H9 (cell line): ENCODE measurements around the gene CPLX1. TPM values are rescaled to one million over a fixed set of nuclear protein-coding genes. Genes with fewer than 3 reads are reported as not detected.

Experiments
- DNase-seq: peaks from one replicate; pipeline ENCODE4 v3.0.0-alpha.2; 2017
- H2AFZ ChIP-seq: one replicate; pipeline ENCODE4 v1.6.1; 2013; ENCODE audit warnings: mild to moderate bottlenecking, low read length, control low read depth, moderate library complexity
- H2AK5ac ChIP-seq: 2 replicates; pipeline ENCODE4 v1.6.1; 2013; ENCODE audit warnings: low read length, control low read depth, mixed read lengths; ENCODE audit not compliant: insufficient read length
- H2BK120ac ChIP-seq: one replicate; pipeline ENCODE4 v1.6.1; 2013; ENCODE audit warnings: low read depth, mild to moderate bottlenecking, low read length, control low read depth, inconsistent platforms; ENCODE audit not compliant: poor library complexity, severe bottlenecking
- H2BK12ac ChIP-seq: 2 replicates; pipeline ENCODE4 v1.6.1; 2013; ENCODE audit warnings: low read length, control low read depth, mixed read lengths, low read depth; ENCODE audit not compliant: insufficient read length
- H2BK15ac ChIP-seq: 2 replicates; pipeline ENCODE4 v1.6.1; 2013; ENCODE audit warnings: low read depth, low read length, control low read depth
- H2BK20ac ChIP-seq: one replicate; pipeline ENCODE4 v1.6.1; 2013; ENCODE audit warnings: low read depth, mild to moderate bottlenecking, low read length, control low read depth, inconsistent platforms; ENCODE audit not compliant: poor library complexity, severe bottlenecking
- H2BK5ac ChIP-seq: 2 replicates; pipeline ENCODE4 v1.6.1; 2013; ENCODE audit warnings: low read length, control low read depth, mixed read lengths; ENCODE audit not compliant: insufficient read length
- H3K14ac ChIP-seq: 2 replicates; pipeline ENCODE4 v1.6.1; 2013; ENCODE audit warnings: low read length, control low read depth; ENCODE audit not compliant: insufficient read depth
- H3K18ac ChIP-seq: 2 replicates; pipeline ENCODE4 v1.6.1; 2013; ENCODE audit warnings: low read depth, mild to moderate bottlenecking, mixed read lengths, low read length, control low read depth; ENCODE audit not compliant: insufficient read length
- H3K23ac ChIP-seq: 2 replicates; pipeline ENCODE4 v1.6.1; 2013; ENCODE audit warnings: low read length, control low read depth, mixed read lengths, low read depth; ENCODE audit not compliant: insufficient read length
- H3K23me2 ChIP-seq: 2 replicates; pipeline ENCODE4 v1.6.1; 2013; ENCODE audit warnings: low read depth, mild to moderate bottlenecking, mixed read lengths, low read length, control low read depth; ENCODE audit not compliant: insufficient read length, poor library complexity, severe bottlenecking
- H3K27ac ChIP-seq: 2 replicates; pipeline ENCODE4 v1.5.1; 2013; ENCODE audit warnings: low read length, control low read depth, mixed read lengths, low read depth; ENCODE audit not compliant: insufficient read length
- H3K27me3 ChIP-seq: 2 replicates; pipeline ENCODE4 v1.6.1; 2013; ENCODE audit warnings: low read length, control low read depth, inconsistent platforms; ENCODE audit not compliant: insufficient read depth
- H3K4ac ChIP-seq: 2 replicates; pipeline ENCODE4 v1.6.1; 2013; ENCODE audit warnings: low read depth, mild to moderate bottlenecking, control low read depth, inconsistent platforms, low read length, moderate library complexity
- H3K4me1 ChIP-seq: 2 replicates; pipeline ENCODE4 v1.6.1; 2013; ENCODE audit warnings: low read length, control low read depth, inconsistent platforms; ENCODE audit not compliant: insufficient read depth
- H3K4me2 ChIP-seq: 2 replicates; pipeline ENCODE4 v1.6.1; 2013; ENCODE audit warnings: low read length, control low read depth, mixed read lengths; ENCODE audit not compliant: insufficient read length, insufficient read depth
- H3K56ac ChIP-seq: 2 replicates; pipeline ENCODE4 v1.6.1; 2013; ENCODE audit warnings: low read depth, mild to moderate bottlenecking, mixed read lengths, low read length, control low read depth; ENCODE audit not compliant: insufficient read length
- H3K79me1 ChIP-seq: 2 replicates; pipeline ENCODE4 v1.6.1; 2013; ENCODE audit warnings: low read depth, mild to moderate bottlenecking, moderate library complexity, low read length, control low read depth, inconsistent platforms; ENCODE audit not compliant: insufficient read depth, poor library complexity, severe bottlenecking
- H3K79me2 ChIP-seq: 2 replicates; pipeline ENCODE4 v1.6.1; 2013; ENCODE audit warnings: low read length, control low read depth, inconsistent platforms; ENCODE audit not compliant: insufficient read depth
- H3K9ac ChIP-seq: 2 replicates; pipeline ENCODE4 v1.6.1; 2013; ENCODE audit warnings: low read length, control low read depth, mixed read lengths; ENCODE audit not compliant: insufficient read length; ENCODE audit errors: extremely low read depth
- H3K9me3 ChIP-seq: one replicate; pipeline ENCODE4 v1.6.1; 2013; ENCODE audit warnings: low read depth, low read length, inconsistent platforms; ENCODE audit not compliant: control insufficient read depth
- H3T11ph ChIP-seq: one replicate; pipeline ENCODE4 v1.6.1; 2013; ENCODE audit warnings: mild to moderate bottlenecking, low read length, control low read depth, inconsistent platforms
- H4K20me1 ChIP-seq: one replicate; pipeline ENCODE4 v1.6.1; 2013; ENCODE audit not compliant: control insufficient read depth, insufficient read length, insufficient read depth
- H4K5ac ChIP-seq: 2 replicates; pipeline ENCODE4 v1.6.1; 2013; ENCODE audit warnings: low read depth, mild to moderate bottlenecking, mixed read lengths, low read length, control low read depth; ENCODE audit not compliant: insufficient read length
- H4K8ac ChIP-seq: replicated peaks from 2 replicates; pipeline ENCODE4 v1.6.1; 2013; ENCODE audit warnings: low read length, control low read depth, mixed read lengths, low read depth; ENCODE audit not compliant: insufficient read length
- H4K91ac ChIP-seq: 2 replicates; pipeline ENCODE4 v1.6.1; 2013; ENCODE audit warnings: low read depth, mild to moderate bottlenecking, moderate library complexity, mixed read lengths, low read length, control low read depth; ENCODE audit not compliant: insufficient read length
- H3K27ac Mint-ChIP-seq, 3 experiments: 2 replicates in 2 of 3; 3 replicates in 1 of 3; pipeline ENCODE4 v1.8.0; 2020 to 2021; ENCODE audit warnings: mixed read lengths in 3 of 3, mild to moderate bottlenecking in 1 of 3, moderate library complexity in 1 of 3
- H3K27me3 Mint-ChIP-seq: 2 replicates; pipeline ENCODE4 v1.8.0; 2021; ENCODE audit warnings: low read depth, mild to moderate bottlenecking, moderate library complexity, mixed read lengths
- H3K36me3 Mint-ChIP-seq, 3 experiments: 2 replicates in 2 of 3; 3 replicates in 1 of 3; pipeline ENCODE4 v1.8.0; 2020 to 2021; ENCODE audit warnings: low read depth in 3 of 3, mixed read lengths in 3 of 3; ENCODE audit not compliant: insufficient read depth in 1 of 3
- H3K4me1 Mint-ChIP-seq, 2 experiments: 2 replicates each; pipeline ENCODE4 v1.8.0; 2020; ENCODE audit warnings: mixed read lengths in 2 of 2
- H3K4me3 Mint-ChIP-seq, 2 experiments: 2 replicates in 1 of 2; 3 replicates in 1 of 2; pipeline ENCODE4 v1.8.0; 2020 to 2021; ENCODE audit warnings: mild to moderate bottlenecking in 2 of 2, mixed read lengths in 2 of 2, moderate library complexity in 1 of 2
- H3K9me3 Mint-ChIP-seq, 2 experiments: 2 replicates in 1 of 2; 3 replicates in 1 of 2; pipeline ENCODE4 v1.8.0; 2020; ENCODE audit warnings: mild to moderate bottlenecking in 2 of 2, mixed read lengths in 2 of 2, moderate library complexity in 1 of 2
- WGBS: extraction: QIAGEN DNeasy Blood & Tissue Kit; methylation state at CpG from one replicate; pipeline ENCODE4 v1.1.7; 2013; ENCODE audit warnings: missing lambda C conversion rate, low lambda C conversion rate, mixed read lengths; ENCODE audit not compliant: insufficient read length; ENCODE audit errors: extremely low coverage; 5-methylcytosine and 5-hydroxymethylcytosine counted together
- total RNA-seq: library from RNA; stranded (reverse); gene quantifications from 2 replicates; pipeline ENCODE4 v1.2.1, GENCODE V29; 2021
- TF ChIP-seq, protein P1 (sequence below): fragments of 200-600 bp; sonication (generic); conservative IDR thresholded peaks from 3 replicates; pipeline ENCODE4 v1.8.0; 2021; ENCODE audit warnings: antibody characterized with exemption, mild to moderate bottlenecking

The CPLX1 gene
- total RNA-seq, 1 experiment from 2014 or later: 0.90 TPM

DNA sequence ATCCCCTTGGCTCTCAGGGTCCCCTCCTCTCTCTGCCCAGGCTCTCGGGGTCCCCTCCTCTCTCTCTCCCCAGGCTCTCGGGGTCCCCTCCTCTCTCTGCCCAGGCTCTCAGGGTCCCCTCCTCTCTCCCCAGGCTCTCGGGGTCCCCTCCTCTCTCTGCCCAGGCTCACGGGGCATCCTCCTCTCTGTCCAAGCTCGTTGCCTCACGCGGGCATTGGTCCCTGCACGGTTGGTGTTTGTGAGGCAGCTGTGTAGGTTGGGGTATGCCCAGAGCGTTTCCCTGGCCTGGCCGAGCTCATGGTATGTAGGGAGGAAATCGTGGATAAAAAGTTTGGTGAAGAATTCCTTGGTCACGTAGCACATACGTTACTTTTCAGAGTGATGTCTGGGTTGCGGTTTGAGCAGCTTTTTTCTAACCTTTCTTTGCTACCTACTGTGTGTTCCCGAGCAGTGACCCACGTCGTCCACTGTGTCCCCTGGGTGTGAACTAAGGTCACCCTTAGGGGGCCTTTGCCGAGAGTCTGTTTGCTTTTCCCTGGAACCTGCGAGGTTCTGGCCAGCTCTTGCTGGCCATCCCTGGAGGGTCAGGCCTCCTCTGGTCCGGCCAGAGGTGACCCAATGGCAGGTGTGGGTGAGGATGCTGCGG is 83.7 kb downstream of the CPLX1 start:
- H3K4me1 ChIP-seq: no peaks in the 10 kb centered on the region
- H3K4me2 ChIP-seq: no peak overlapping the region
- H4K20me1 ChIP-seq: no peaks in the 10 kb centered on the region
- H2BK20ac ChIP-seq: no peak overlapping the region
- Mint-ChIP-seq H3K4me3 (no peak overlapping the region), H3K9me3 (peaks cover 2 to 3% of the 10 kb centered on the region in 2 experiments; a peak in 3 of 5 replicates), H3K4me1 (no peaks in the 10 kb centered on the region), H3K27me3 (no peaks in the 10 kb centered on the region), H3K36me3 (peaks cover 21 to 54% (median 44%) of the 10 kb centered on the region in 3 experiments), H3K27ac (peak overlapping the region in 2 of 3 experiments; percentile 27 to 76; a peak in 3 of 7 replicates)
- H3K4ac ChIP-seq: no peak overlapping the region
- H4K91ac ChIP-seq: no peak overlapping the region
- no peak overlapping the region for H2BK120ac ChIP-seq
- H2BK12ac ChIP-seq: no peak overlapping the region
- H3K23me2 ChIP-seq: peaks cover 2% of the 10 kb centered on the region
- H3K27me3 ChIP-seq: no peaks in the 10 kb centered on the region
- no peak overlapping the region for H3K23ac ChIP-seq
- WGBS: no CpG with 5 or more reads among the region's 21 CpGs
- H2AK5ac ChIP-seq: no peak overlapping the region
- no peak overlapping the region for H2BK15ac ChIP-seq
- H3K79me1 ChIP-seq: no peaks in the 10 kb centered on the region
- H3K18ac ChIP-seq: no peak overlapping the region
- H3K9ac ChIP-seq: no peak overlapping the region
- H3K14ac ChIP-seq: no peak overlapping the region
- no peak overlapping the region for H4K5ac ChIP-seq
- no peaks in the 10 kb centered on the region; the same call in 1 of the 2 replicates for H3K79me2 ChIP-seq
- H2AFZ ChIP-seq: no peak overlapping the region
- no peak overlapping the region for H3K56ac ChIP-seq
- no peak overlapping the region for H4K8ac ChIP-seq
- DNase-seq: no peak
- no peak overlapping the region for H3K27ac ChIP-seq
- TF ChIP-seq, protein P1, sequence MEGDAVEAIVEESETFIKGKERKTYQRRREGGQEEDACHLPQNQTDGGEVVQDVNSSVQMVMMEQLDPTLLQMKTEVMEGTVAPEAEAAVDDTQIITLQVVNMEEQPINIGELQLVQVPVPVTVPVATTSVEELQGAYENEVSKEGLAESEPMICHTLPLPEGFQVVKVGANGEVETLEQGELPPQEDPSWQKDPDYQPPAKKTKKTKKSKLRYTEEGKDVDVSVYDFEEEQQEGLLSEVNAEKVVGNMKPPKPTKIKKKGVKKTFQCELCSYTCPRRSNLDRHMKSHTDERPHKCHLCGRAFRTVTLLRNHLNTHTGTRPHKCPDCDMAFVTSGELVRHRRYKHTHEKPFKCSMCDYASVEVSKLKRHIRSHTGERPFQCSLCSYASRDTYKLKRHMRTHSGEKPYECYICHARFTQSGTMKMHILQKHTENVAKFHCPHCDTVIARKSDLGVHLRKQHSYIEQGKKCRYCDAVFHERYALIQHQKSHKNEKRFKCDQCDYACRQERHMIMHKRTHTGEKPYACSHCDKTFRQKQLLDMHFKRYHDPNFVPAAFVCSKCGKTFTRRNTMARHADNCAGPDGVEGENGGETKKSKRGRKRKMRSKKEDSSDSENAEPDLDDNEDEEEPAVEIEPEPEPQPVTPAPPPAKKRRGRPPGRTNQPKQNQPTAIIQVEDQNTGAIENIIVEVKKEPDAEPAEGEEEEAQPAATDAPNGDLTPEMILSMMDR: no peak
- no peaks in the 10 kb centered on the region for H3K9me3 ChIP-seq
- no peak overlapping the region for H2BK5ac ChIP-seq
- H3T11ph ChIP-seq: no peak overlapping the region
